GM19025 (cell line): ENCODE data around the gene FOXO6.
A peak's percentile ranks its signal among the peaks of the same experiment; 100 is the strongest.

Experiments
- ATAC-seq: cut with Tn5 transposase; IDR thresholded peaks from one replicate; pipeline ENCODE4 v1.9.1; 2021; ENCODE audit warnings: mild to moderate bottlenecking, low read depth, moderate library complexity; ENCODE audit not compliant: unreplicated experiment

Gene FOXO6

GRCh38 chr1:41360786-41361494, at the start of gene FOXO6:
Gene FOXO6 (plus strand): TSS chr1:41361434.
- ATAC-seq, result peak; percentile 95

DNA sequence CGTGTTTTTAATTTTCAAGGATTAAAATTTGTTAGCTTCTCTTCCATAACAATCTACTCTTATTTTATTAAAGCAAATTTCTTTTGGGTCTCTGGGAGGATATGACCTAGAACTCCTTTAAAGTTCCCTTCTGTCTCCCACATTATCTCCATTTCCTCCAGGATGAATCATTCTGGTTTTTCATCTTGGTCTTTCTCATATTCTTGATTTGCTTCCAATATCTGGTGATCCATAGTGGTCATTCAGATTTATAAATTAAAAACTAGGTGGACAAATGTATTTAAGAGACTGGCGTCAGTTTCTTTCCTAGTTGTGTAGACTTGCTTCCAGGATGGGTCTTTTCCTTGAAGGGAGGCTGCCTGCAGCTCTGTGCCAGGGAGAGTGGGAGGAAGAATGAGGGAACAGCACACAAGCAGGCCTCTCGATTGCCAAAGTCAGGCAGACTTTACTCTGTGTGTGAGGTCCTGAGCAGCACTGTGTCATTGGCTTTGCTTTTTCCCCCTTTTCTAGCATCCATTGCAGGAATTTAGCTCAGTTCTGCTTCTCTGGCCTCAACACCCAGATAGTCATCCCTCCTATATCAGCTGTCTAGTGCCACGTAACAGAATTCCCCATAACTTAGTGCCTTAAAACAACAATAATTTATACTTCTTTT, 48.1 kb upstream of the FOXO6 start:
- no peak for ATAC-seq

DNA sequence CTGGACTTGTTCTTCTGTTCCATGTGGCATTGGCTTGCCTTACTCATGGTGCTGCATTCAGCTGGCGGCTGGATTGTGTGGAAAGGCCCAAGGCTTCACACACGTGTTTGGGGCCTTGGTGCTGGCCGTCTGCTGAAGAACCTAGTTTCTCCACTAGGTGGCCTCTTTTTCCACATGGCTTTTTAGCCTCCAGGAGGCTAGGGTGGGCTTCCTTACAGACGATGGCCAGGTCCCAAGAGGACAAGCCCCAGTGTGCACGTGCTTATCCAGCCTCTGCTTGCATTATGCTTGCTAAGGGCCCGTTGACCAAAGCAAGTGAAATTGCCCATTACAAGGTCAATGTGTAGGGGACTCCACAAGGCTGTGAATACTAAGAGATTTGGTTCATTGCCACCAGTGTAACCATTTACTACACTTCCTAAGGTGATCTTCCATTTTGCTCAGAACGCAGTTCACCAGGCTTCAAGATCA, 47.5 kb upstream of the FOXO6 start:
- no peak for ATAC-seq

DNA sequence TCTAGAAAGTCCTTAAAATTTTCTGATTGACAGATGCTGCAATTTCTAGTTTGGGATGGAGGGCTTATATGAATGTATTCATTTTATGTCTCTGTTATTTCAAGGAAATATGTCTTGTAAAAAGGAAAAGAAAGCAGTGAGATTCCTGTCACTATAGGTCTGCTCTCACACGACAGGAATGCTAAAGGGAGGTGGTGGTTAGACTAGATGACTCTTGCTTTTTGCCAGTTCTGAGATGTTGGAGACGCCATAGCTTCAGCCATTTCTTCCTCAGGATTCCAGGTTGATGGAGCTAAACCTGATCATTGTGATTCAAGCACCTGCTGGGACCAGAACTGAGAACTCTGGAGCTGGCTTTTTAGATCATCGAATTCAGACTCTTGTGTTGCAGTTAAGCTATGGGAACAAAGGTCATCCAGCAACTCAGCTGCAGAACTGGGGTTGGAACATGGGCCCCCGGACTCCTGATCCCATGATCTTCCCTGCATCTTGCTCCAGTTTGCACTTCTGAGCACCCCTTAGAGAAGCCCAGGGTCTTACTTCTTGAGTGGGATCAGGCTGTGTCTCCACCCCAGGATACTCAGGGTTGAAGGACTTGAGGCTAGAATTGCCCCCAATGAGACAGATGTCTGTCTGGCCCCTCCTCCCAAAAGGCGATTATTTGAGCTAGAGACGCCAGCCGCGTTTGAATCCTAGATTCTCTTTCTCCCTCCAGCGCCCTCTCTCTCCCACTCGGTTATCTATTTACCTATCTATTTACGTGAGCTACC, 46.7 kb upstream of the FOXO6 start:
- ATAC-seq, result no peak

DNA sequence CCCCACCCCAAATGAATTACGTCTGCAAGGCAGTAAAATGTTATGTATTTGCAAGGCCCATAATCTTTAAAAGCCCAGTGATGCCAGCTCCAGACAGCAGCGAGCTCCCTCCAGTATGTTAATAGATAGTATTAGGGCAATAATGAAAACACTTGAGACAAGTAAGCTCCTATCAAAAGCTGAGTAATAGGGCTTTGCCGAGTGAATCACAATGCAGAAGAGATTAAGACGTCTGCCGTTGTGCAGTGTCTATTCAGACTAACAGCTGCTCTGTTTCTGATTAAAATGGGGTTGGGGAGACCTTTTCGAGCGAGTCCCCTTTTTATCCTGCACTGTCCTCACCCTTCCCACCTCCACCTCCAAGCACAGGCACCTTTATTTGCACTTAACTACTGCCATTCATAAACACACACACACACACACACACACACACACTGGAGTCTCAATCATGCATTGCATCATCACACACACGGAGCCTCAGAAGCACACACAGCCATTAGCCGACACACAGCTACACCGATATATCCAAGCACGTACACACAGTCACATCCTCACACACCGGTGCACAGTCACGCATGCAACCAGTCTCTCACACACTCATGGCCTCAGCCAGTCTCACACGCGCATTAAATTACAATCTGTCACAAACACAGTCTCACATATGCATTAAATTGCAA, 46.0 kb upstream of the FOXO6 start:
- no peak for ATAC-seq

DNA sequence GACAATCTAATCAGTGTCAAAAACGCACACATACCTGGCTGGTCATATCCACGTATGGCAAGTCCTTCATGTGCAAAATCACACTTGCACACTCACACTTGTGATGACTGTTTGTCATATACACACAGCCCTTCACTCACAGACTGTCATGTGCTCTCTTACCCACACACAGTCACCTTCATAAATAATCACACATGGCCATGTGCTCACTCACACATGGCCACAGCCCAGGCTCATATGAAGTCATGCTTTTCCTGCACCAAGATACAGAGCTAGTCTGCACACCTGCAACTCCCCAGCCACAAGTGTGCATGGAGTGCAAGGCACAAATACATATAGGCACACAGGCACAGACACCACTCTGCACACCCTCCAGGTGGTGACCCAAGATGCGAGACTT, 45.4 kb upstream of the FOXO6 start:
- no peak for ATAC-seq

DNA sequence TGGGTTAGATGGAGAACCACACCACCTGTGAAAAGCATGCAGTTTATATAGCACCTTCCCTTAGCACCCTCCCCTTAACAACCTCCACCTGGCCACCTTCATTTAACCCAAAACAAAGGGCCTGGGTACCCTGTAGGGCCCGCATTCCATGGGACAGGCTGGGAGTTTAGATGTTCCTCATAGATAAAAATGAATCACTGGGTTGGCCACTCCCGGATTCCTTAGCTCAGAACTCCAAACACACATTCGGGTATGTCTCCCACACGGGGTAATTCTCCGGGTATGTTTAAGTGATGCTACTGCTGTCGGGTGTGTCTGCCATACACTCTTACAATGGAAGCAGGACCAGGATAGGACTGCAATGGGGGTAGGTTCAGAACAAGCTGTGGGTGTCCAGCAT, 43.9 kb upstream of the FOXO6 start:
- no peak for ATAC-seq

GRCh38 chr1:41318135-41318534, 43.1 kb upstream of the FOXO6 start:
- ATAC-seq, result no peak

- ATAC-seq, result no peak
Observed at GRCh38 chr1:41319106-41319755, 42.0 kb upstream of the FOXO6 start.

DNA sequence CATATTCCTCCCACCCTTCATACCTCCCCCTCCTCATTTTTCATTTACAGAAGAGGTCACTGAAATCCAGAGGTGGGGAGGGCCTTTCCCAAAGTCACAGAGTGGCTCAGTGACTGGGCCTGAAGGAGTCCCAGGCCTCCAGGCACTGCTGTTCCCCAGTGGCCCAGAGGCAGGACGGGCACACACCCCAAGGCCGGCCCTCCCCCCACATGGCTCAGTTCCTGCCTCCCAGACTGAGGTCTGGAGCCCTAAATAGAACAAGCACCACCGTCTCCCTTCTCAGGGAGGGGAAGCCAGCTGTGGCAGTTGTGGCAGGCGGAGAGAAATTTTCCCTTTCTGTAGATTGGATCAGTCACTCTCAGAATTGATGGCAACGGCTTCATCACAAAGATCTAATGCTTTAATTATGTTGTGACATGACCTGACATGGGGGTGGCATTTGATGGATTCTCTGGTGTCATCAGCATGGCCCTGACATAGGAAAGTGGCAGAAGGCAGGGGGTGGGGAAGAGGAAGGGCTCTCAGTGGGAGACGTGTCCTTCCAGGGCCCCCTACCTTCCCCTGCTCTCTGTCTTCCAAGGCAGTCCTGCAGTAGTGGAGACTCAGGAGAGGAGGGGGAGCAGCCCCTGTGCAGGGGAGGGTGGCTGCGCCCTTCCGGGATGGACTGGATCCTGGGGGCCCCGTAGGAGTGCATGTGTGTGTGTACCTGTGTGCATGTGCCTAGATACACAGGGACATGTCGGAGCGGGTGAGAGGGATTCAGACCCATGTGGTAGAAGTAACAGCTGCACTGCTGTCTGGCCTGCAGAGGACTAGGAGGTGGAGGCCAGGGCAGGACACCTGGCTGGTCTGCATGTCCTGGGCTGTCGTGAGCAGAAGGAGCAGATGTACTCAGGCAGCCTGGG, 41.2 kb upstream of the FOXO6 start:
- no peak for ATAC-seq

DNA sequence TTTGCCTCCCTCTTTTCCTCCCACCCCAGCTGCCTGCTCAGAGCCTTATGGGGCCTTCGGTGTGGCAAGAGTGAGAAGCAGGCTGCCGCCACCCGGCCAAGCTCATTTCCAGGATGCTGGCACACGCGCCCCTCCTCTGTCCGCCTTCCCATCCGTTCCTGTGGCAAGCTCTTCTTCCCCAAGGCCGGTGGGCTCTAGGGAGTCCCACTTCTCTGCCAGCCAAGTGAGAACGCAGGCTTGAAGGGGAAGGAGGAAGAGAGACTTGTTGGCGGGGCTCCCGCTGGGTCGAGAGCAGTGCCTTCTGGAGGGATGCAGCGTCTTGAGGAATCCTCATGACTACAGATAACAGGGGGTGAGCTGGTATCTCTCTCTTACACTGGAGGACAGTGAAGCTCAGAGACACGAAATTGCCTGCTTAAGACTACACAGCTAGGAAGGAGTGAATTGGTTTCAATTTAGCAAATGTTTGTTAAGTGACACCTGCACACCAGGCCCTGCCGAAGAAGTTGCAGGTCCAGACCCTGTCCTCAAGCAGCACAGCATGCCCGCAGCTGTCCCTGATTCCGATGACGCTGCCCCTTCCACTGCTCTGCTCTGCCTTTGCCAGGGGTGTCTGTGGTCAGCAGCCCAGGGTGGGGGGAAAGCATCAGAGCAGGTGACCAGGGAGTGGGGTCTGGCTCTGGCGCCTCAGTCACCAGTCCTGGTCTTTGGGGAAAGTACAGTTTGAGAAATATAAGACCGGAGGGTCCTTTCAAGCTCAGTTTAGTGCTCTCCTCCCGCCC, 40.1 kb upstream of the FOXO6 start:
- ATAC-seq, result no peak

DNA sequence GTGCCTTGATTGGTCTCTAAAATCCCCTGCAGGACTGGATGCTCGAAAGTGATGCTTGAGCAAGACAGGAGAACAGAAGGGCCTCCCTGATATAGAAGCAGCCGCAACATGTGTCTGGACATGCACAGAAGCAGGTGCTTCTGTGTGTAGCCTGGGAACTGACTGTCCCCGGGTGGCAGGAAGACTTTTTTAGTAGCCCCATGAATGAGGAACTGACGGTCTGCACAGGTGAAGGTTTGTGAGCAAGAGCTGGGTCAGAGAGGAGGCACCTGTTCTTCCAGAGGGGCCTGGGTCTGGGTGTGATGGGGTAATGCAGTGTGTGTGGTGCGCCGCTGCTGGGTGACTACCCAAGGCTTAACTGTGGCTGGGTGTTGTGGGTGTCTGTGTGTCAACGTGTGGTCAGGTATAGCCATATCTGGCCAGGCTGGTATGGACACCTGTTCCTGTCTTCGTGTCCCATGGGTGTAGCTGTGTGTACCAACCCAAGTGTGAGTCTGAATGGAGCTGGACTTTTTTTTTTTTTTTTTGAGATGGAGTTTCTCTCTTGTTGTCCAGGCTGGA, 39.1 kb upstream of the FOXO6 start:
- no peak for ATAC-seq

GRCh38 chr1:41322835-41323234, 38.4 kb upstream of the FOXO6 start:
- no peak for ATAC-seq

GRCh38 chr1:41323243-41323642, 38.0 kb upstream of the FOXO6 start:
- ATAC-seq, result no peak

DNA sequence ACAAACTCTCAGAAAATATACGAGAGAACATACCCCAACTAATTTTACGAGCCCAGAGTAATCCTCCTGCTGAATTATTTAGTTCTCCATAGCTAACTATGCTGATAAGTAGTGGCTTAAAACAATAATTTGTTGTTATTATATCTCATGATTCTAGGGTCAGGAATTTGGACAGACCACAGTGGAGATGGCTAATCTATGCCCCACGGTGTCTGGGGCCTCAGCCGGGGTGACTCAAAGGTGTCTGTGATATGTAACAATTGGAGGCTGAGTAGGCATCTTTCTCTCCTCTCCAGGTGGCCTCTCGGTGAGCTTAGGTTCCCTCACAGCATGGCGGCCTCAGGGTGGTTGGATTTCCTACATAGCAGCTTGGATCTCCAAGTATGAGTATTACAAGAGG, 35.4 kb upstream of the FOXO6 start:
- ATAC-seq, result no peak

DNA sequence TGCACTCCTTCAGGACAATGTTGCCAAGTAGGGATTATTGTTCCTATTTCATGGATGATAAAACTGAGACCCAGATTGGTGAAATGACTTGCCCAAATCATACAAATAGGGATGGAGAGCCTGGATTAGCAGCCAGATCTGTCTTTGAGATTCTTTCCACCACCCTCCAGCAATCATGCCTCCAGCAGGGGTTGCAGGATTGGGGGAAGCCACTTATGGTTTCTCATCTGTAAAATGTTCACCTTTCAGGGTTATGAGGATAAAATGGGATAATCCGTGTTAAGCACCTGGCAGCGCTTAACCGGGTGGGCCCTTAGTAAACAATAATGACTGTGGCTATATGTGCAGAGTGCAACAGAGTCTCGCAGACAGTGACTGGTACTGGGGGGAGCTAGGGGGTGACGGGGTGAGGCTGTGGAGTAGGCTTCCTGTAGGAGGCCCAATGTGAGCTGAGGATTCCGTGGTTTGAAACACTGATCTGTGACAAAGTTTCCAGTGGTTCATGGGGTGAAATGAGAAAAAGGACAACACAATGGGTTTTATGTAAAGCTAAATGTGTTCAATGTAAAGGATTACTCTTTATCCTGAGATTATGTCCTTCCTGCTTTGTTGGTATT, 33.7 kb upstream of the FOXO6 start:
- ATAC-seq, result no peak

GRCh38 chr1:41328001-41328615, 33.1 kb upstream of the FOXO6 start:
- no peak for ATAC-seq
